Measurements from ENCODE around the gene LDHD. TPM values are rescaled to one million over a fixed set of nuclear protein-coding genes. Genes with fewer than 3 reads are reported as not detected.

Gene LDHD
- total and polyA plus RNA-seq, 2 of the 8 experiments (the other 6 are each of a cell fraction or from before 2014, with no cell fraction given): 14.9 to 18.2 TPM

GRCh38 chr16:75099738-75100602 lies 16.6 kb downstream of the LDHD start:
- peak overlapping the region; percentile 14; the same call in 1 of the 2 replicates for H2BK5ac ChIP-seq (ENCODE audit: low read depth, low read length)

More at GRCh38 chr16:75099738-75100602, 16.6 kb downstream of the LDHD start:
- H3K4me1 ChIP-seq (replicated peaks in 1 of 4; ENCODE audit: control insufficient read depth in 3 of 4, insufficient read depth in 4 of 4, low read length in 3 of 4): peaks cover 9 to 45% (median 32%) of the 10 kb centered on the region in 4 experiments
- no peak overlapping the region; the same call in 1 of the 2 replicates for H2AK5ac ChIP-seq (ENCODE audit: low read depth, low read length)
- H3K4me3 ChIP-seq (ENCODE audit: extremely low read depth in 1 of 4, insufficient read depth in 2 of 4, low read depth in 3 of 4, low read length in 4 of 4): no peak overlapping the region
- no peak overlapping the region for H3K23ac ChIP-seq (ENCODE audit: insufficient read length)
- H4K5ac ChIP-seq (ENCODE audit: insufficient read length, low read depth, low read length): no peak overlapping the region
- DNase-seq (ENCODE audit: low read depth in 1 of 2, low spot score in 2 of 2) (no peak), FAIRE-seq (no peak)
- H3K36me3 ChIP-seq (ENCODE audit: control insufficient read depth in 2 of 4, insufficient read depth in 4 of 4, low read length in 3 of 4): peaks cover 0 to 4% (median 0%) of the 10 kb centered on the region in 4 experiments; a peak in 1 of 8 replicates
- CTCF ChIA-PET (ENCODE audit: partially characterized antibody): interaction anchor here (0.6 to 8.0 kb wide), 8 partner anchors 11 to 892 kb away, joined by 3 to 133 read pairs (median 3); partner anchors contain the start of gene ZNRF1
- H3K4ac ChIP-seq (replicated peaks; ENCODE audit: insufficient read length, low read depth, low read length): no peak overlapping the region
- peak overlapping the region; percentile 51; the same call in 1 of the 2 replicates for H2BK15ac ChIP-seq (ENCODE audit: low read length)
- WGBS, 2 experiments (ENCODE audit: extremely low coverage in 1 of 2, insufficient coverage in 1 of 2, insufficient read length in 1 of 2, insufficient replicate concordance in 2 of 2, low coverage in 1 of 2, low lambda C conversion rate in 2 of 2, missing lambda C conversion rate in 1 of 2): 78% methylated on average over 11 of the region's 16 CpGs; no CpG with 5 or more reads in 1 of the 2 experiments
- H3K18ac ChIP-seq (ENCODE audit: extremely low read depth, low read length): no peak overlapping the region
- H2BK20ac ChIP-seq (ENCODE audit: low read length): no peak overlapping the region
- H3K56ac ChIP-seq (replicated peaks; ENCODE audit: insufficient read length, low read depth, low read length): no peak overlapping the region
- no peaks in the 10 kb centered on the region; the same call in 1 of the 2 replicates for H3K23me2 ChIP-seq (ENCODE audit: low read depth, low read length)
- H2BK12ac ChIP-seq (ENCODE audit: low read depth, low read length): peak overlapping the region; percentile 42; the same call in 1 of the 2 replicates
- TF ChIP-seq TBP (IDR thresholded peaks at IDR 0.05; ENCODE audit: low read depth, low read length) (no peak), CREB1 (IDR thresholded peaks at IDR 0.05) (no peak), ATF3 (IDR thresholded peaks at IDR 0.05; ENCODE audit: insufficient read depth, low read depth, low read length) (no peak), JUN (IDR thresholded peaks at IDR 0.05; ENCODE audit: low read depth, low read length) (no peak), CHD1 (IDR thresholded peaks at IDR 0.05; ENCODE audit: low read depth, low read length) (no peak), POLR2AphosphoS5 (IDR thresholded peaks at IDR 0.05; ENCODE audit: low read depth, low read length) (no peak), RNF2 (IDR thresholded peaks at IDR 0.05; ENCODE audit: borderline replicate concordance, low read depth, low read length, missing control alignments, poor library complexity, severe bottlenecking) (no peak), POLR2A (IDR thresholded peaks at IDR 0.05; ENCODE audit: control extremely low read depth in 1 of 2, low read depth in 2 of 2, low read length in 2 of 2) (no peak), GABPA (IDR thresholded peaks at IDR 0.05; ENCODE audit: borderline replicate concordance, insufficient read depth, low read length) (no peak), GTF2F1 (IDR thresholded peaks at IDR 0.05; ENCODE audit: borderline replicate concordance, low read depth, low read length) (no peak), FOSL1 (IDR thresholded peaks at IDR 0.05; ENCODE audit: insufficient read depth, low read depth, low read length) (no peak)
- no peak overlapping the region for H3K14ac ChIP-seq (ENCODE audit: insufficient read length)
- POLR2A ChIA-PET (ENCODE audit: partially characterized antibody): interaction anchor here (0.5 to 5.0 kb wide), 3 partner anchors 10 to 107 kb away, joined by 3 to 42 read pairs (median 3); no protein-coding TSS in a partner anchor
- H3K9me3 ChIP-seq (ENCODE audit: insufficient read depth in 2 of 2, low read depth in 1 of 2, low read length in 1 of 2): no peaks in the 10 kb centered on the region
- H4K8ac ChIP-seq (ENCODE audit: extremely low read depth, insufficient read depth, low read length): no peak overlapping the region; the same call in 1 of the 2 replicates
- H3K9ac ChIP-seq (replicated peaks in 1 of 4; ENCODE audit: extremely low read depth in 1 of 4, low read depth in 3 of 4, low read length in 3 of 4): no peak overlapping the region; a peak in 2 of 7 replicates
- no peaks in the 10 kb centered on the region for H3K27me3 ChIP-seq (replicated peaks in 1 of 4; ENCODE audit: control insufficient read depth in 3 of 4, extremely low read depth in 1 of 4, insufficient read depth in 3 of 4, low read length in 3 of 4)
- no peak overlapping the region for H2AFZ ChIP-seq (ENCODE audit: low read length)
- H3K79me1 ChIP-seq (ENCODE audit: low read depth, low read length): peaks cover 23% of the 10 kb centered on the region
- no peak overlapping the region for H3K27ac ChIP-seq (ENCODE audit: low read depth, low read length)
- H4K20me1 ChIP-seq (replicated peaks in 1 of 2; ENCODE audit: control insufficient read depth in 1 of 2, insufficient read depth in 2 of 2, low read length in 2 of 2): peaks cover 11 to 15% of the 10 kb centered on the region in 2 experiments
- H3K4me2 ChIP-seq (ENCODE audit: insufficient read depth in 1 of 2, low read depth in 2 of 2, low read length in 2 of 2): peak overlapping the region in 1 of 2 experiments; percentile 10; a peak in 1 of 4 replicates
- H4K91ac ChIP-seq (replicated peaks; ENCODE audit: insufficient read length, low read length): no peak overlapping the region
- no peak overlapping the region for H2BK120ac ChIP-seq (replicated peaks; ENCODE audit: low read depth, low read length)
- peaks cover 0 to 28% of the 10 kb centered on the region in 2 experiments; a peak in 1 of 4 replicates for H3K79me2 ChIP-seq (ENCODE audit: control insufficient read depth in 1 of 2, insufficient read depth in 2 of 2, low read length in 2 of 2)

Measured in H1 (cell line).